Body of pancreas (tissue), 4 donors: ENCODE measurements around the gene THSD4.

Experiments used
- POLR2A ChIP-seq, 3 donors: fragments of 450-650 bp; IDR thresholded peaks; one replicate each; pipeline ENCODE4 v1.6.1; 2016; ENCODE audit warnings: antibody characterized with exemption in 3 of 3, mild to moderate bottlenecking in 2 of 3
- TF ChIP-seq, protein P1 (sequence below), 7 experiments: fragments of 450-650 bp in 4 of 7; fragments of 200-600 bp in 3 of 7; sonication (generic) in 3 of 7; IDR thresholded peaks; one replicate each; pipeline ENCODE4 v1.5.1; 2016 to 2019; ENCODE audit warnings: antibody characterized with exemption in 7 of 7

DNA sequence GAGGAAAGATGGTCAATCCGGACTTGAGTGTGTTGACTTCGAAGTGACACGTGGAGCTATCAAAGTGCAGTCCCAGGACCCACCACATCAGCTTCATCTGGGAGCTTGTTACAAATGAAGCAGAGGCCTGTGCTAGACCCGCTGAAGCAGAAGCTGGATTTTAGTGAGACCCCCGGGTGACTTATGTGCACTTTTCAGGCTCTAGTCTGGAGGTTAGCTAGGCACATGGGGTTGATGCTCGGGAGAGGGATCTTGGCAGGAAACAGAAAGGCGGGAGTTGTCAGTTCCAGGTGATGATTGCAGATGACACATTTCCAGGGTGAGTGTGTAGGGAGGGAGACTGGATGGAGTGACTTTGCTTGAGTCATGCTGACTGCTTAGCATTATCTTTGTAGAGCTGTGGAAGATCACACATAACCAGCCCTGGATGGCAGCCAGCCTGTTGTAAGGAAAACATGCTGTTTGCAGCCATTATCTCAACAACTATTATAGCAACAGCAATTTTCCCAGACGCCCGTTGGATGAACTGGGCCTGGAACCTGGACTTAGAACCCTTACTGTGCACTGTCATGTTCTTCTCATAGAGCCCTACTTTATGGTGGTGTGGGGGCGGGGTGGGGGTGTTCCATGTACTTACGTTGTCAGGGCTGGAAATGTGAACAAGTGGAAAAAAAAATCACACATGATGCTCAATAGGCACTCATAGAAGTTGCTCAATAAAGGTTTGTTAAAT lies 122.4 kb downstream of the THSD4 start:
- TF ChIP-seq, protein P1, sequence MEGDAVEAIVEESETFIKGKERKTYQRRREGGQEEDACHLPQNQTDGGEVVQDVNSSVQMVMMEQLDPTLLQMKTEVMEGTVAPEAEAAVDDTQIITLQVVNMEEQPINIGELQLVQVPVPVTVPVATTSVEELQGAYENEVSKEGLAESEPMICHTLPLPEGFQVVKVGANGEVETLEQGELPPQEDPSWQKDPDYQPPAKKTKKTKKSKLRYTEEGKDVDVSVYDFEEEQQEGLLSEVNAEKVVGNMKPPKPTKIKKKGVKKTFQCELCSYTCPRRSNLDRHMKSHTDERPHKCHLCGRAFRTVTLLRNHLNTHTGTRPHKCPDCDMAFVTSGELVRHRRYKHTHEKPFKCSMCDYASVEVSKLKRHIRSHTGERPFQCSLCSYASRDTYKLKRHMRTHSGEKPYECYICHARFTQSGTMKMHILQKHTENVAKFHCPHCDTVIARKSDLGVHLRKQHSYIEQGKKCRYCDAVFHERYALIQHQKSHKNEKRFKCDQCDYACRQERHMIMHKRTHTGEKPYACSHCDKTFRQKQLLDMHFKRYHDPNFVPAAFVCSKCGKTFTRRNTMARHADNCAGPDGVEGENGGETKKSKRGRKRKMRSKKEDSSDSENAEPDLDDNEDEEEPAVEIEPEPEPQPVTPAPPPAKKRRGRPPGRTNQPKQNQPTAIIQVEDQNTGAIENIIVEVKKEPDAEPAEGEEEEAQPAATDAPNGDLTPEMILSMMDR (IDR thresholded peaks at IDR 0.05) = no peak
- no peak for TF ChIP-seq POLR2A (IDR thresholded peaks at IDR 0.05)
